HG03460 (cell line): ENCODE results near the gene BRINP2.
"Not testable (repeated sequence)": the region's sequence is repeated elsewhere in the genome, so short reads cannot be mapped to it uniquely, and the experiment has no call there.

Source experiments
- ATAC-seq: cut with Tn5 transposase; IDR thresholded peaks from one replicate; pipeline ENCODE4 v1.9.1; 2021; ENCODE audit not compliant: unreplicated experiment

BRINP2 gene

GRCh38 chr1:177310326-177310725 is 139.6 kb downstream of the BRINP2 start:
- ATAC-seq: no peak

- no peak for ATAC-seq
These were observed 140.4 kb downstream of the BRINP2 start for GRCh38 chr1:177311111-177311510.

- no peak for ATAC-seq
These were observed 140.8 kb downstream of the BRINP2 start for GRCh38 chr1:177311586-177311985.

GRCh38 chr1:177315261-177315660 is 144.5 kb downstream of the BRINP2 start:
- ATAC-seq: no peak

- ATAC-seq: no peak
These were observed 145.0 kb downstream of the BRINP2 start for GRCh38 chr1:177315761-177316160.

GRCh38 chr1:177321434-177321833 is 150.7 kb downstream of the BRINP2 start:
- ATAC-seq: not testable (repeated sequence)

- ATAC-seq: no peak
These were observed 157.5 kb downstream of the BRINP2 start for GRCh38 chr1:177328251-177328650.

GRCh38 chr1:177329871-177330270 is 159.1 kb downstream of the BRINP2 start:
- no peak for ATAC-seq
